Fibroblast of villous mesenchyme (primary cell): ENCODE results near the gene KIAA1549. TPM values are rescaled to one million over a fixed set of nuclear protein-coding genes. Genes with fewer than 3 reads are reported as not detected.

ENCODE experiments used
- DNase-seq: peaks from one replicate; pipeline ENCODE4 v3.0.0-alpha.2; 2010; ENCODE audit warnings: low read depth
- H3K4me3 ChIP-seq: 2 replicates; pipeline ENCODE4 v1.5.1; 2011; ENCODE audit warnings: low read depth, mild to moderate bottlenecking, low read length
- CTCF ChIP-seq: IDR thresholded peaks from 2 replicates; pipeline ENCODE4 v1.5.1; 2012; ENCODE audit warnings: low read depth, mild to moderate bottlenecking, low read length; ENCODE audit not compliant: insufficient read depth
- total RNA-seq: library from RNA; depleted of rRNA; stranded (reverse); fragments of >200 nt; gene quantifications from 2 replicates; pipeline ENCODE4 v1.2.3, GENCODE V29; 2012

The KIAA1549 gene
- total RNA-seq, 1 donor = 2.6 TPM

- H3K4me3 ChIP-seq = no peak overlapping the region
- no peak for TF ChIP-seq CTCF
- no peak for DNase-seq
These were observed 5.7 kb downstream of the KIAA1549 start for GRCh38 chr7:138975343-138976104.

- no peak for DNase-seq
- TF ChIP-seq CTCF = no peak
These were observed 6.4 kb downstream of the KIAA1549 start for GRCh38 chr7:138974675-138975292.

GRCh38 chr7:138974103-138974502, 7.1 kb downstream of the KIAA1549 start:
- H3K4me3 ChIP-seq = no peak overlapping the region
- TF ChIP-seq CTCF = no peak
- DNase-seq = no peak

More at GRCh38 chr7:138974675-138975292, 6.4 kb downstream of the KIAA1549 start:
- H3K4me3 ChIP-seq = no peak overlapping the region

GRCh38 chr7:138970952-138971351, 10.2 kb downstream of the KIAA1549 start:
- DNase-seq = no peak
- TF ChIP-seq CTCF = no peak
- no peak overlapping the region for H3K4me3 ChIP-seq

- no peak overlapping the region for H3K4me3 ChIP-seq
- DNase-seq = no peak
- no peak for TF ChIP-seq CTCF
These were observed 10.7 kb downstream of the KIAA1549 start for GRCh38 chr7:138970446-138970845.

GRCh38 chr7:138967159-138967558, 14.0 kb downstream of the KIAA1549 start:
- DNase-seq = no peak
- no peak for TF ChIP-seq CTCF
- no peak overlapping the region for H3K4me3 ChIP-seq
